SK-N-SH (cell line): Measurements from ENCODE around the gene COL24A1. TPM values are rescaled to one million over a fixed set of nuclear protein-coding genes. Genes with fewer than 3 reads are reported as not detected.

Experiments
- CTCF ChIA-PET: fragments of 300-600, 350-600 bp; formaldehyde crosslinking; extraction: SDS; loops from one replicate; lab custom pipeline; 2021; lab: Yijun Ruan, JAX
- POLR2A ChIA-PET: fragments of 350-600 bp; sonication (Branson Sonifier 250); formaldehyde crosslinking; extraction: SDS; loops from one replicate; lab custom pipeline; 2020; ENCODE audit warnings: antibody characterized with exemption, inconsistent platforms; lab: Yijun Ruan, JAX
- DNase-seq: peaks from one replicate; pipeline ENCODE4 v3.0.0; 2012
- H2AFZ ChIP-seq: fragments of 200-600 bp; sonication (generic); 2 replicates; pipeline ENCODE4 v1.8.1; 2016; ENCODE audit warnings: antibody characterized with exemption, mild to moderate bottlenecking, low read depth
- H3F3A ChIP-seq: fragments of 200-600 bp; sonication (generic); replicated peaks from 2 replicates; pipeline ENCODE3; 2016; ENCODE audit warnings: antibody characterized with exemption, mild to moderate bottlenecking; ENCODE audit not compliant: insufficient read depth
- H3K27ac ChIP-seq, 2 experiments: fragments of 200-500 bp in 1 of 2; fragments of 200-600 bp in 1 of 2; sonication (Bioruptor generic) in 1 of 2; sonication (generic), shearing (Covaris generic) in 1 of 2; 2 replicates each; pipeline versions ENCODE4 v1.5.1 to v1.6.1; 2014 to 2016; ENCODE audit warnings: low read depth in 2 of 2, inconsistent platforms in 1 of 2, low read length in 1 of 2, mild to moderate bottlenecking in 1 of 2, mixed read lengths in 1 of 2
- H3K27me3 ChIP-seq: fragments of 200-600 bp; sonication (generic), shearing (Covaris generic); 2 replicates; pipeline ENCODE4 v1.6.1; 2016; ENCODE audit warnings: mixed run types; ENCODE audit not compliant: insufficient read depth
- H3K36me3 ChIP-seq, 2 experiments: fragments of 200-500 bp in 1 of 2; fragments of 200-600 bp in 1 of 2; sonication (Bioruptor generic) in 1 of 2; sonication (generic) in 1 of 2; replicated peaks in 1 of 2; 2 replicates each; pipeline versions ENCODE3 to v1.5.1; 2014 to 2016; ENCODE audit warnings: low read length in 1 of 2, mild to moderate bottlenecking in 1 of 2; ENCODE audit not compliant: insufficient read depth in 2 of 2, control insufficient read depth in 1 of 2
- H3K4me1 ChIP-seq, 2 experiments: fragments of 200-500 bp in 1 of 2; fragments of 200-600 bp in 1 of 2; sonication (Bioruptor generic) in 1 of 2; sonication (generic), shearing (Covaris generic) in 1 of 2; 2 replicates each; pipeline versions ENCODE4 v1.5.1 to v1.6.1; 2014 to 2016; ENCODE audit warnings: low read depth in 1 of 2, low read length in 1 of 2, mixed run types in 1 of 2; ENCODE audit not compliant: insufficient read depth in 2 of 2, control insufficient read depth in 1 of 2
- H3K4me2 ChIP-seq: fragments of 200-600 bp; sonication (generic), shearing (Covaris generic); 2 replicates; pipeline ENCODE4 v1.6.1; 2017; ENCODE audit warnings: mixed run types
- H3K4me3 ChIP-seq, 2 experiments: fragments of 200-500 bp in 1 of 2; fragments of 200-600 bp in 1 of 2; sonication (Bioruptor generic) in 1 of 2; sonication (generic), shearing (Covaris generic) in 1 of 2; 2 replicates each; pipeline versions ENCODE4 v1.5.1 to v1.8.1; 2014 to 2016; ENCODE audit warnings: low read depth in 2 of 2, inconsistent platforms in 1 of 2, low read length in 1 of 2, mild to moderate bottlenecking in 1 of 2, mixed read lengths in 1 of 2, moderate library complexity in 1 of 2
- H3K79me2 ChIP-seq: fragments of 200-600 bp; sonication (generic); 2 replicates; pipeline ENCODE4 v1.8.1; 2017; ENCODE audit warnings: mild to moderate bottlenecking; ENCODE audit not compliant: insufficient read depth
- H3K9ac ChIP-seq: fragments of 200-600 bp; sonication (generic); 2 replicates; pipeline ENCODE4 v1.6.1; 2017; ENCODE audit warnings: mixed run types
- H3K9me2 ChIP-seq: fragments of 200-600 bp; sonication (generic); 2 replicates; pipeline ENCODE4 v1.6.1; 2017; ENCODE audit warnings: mixed run types
- H3K9me3 ChIP-seq: fragments of 200-600 bp; sonication (generic); 2 replicates; pipeline ENCODE4 v1.6.1; 2017; ENCODE audit warnings: mixed run types, mild to moderate bottlenecking, moderate library complexity
- H4K20me1 ChIP-seq: fragments of 200-600 bp; sonication (generic); 2 replicates; pipeline ENCODE4 v1.6.1; 2017; ENCODE audit warnings: mild to moderate bottlenecking, mixed run types; ENCODE audit not compliant: insufficient read depth
- CTCF ChIP-seq: fragments of 200-600 bp; sonication (generic); IDR thresholded peaks from 2 replicates; pipeline ENCODE4 v1.6.1; 2017; ENCODE audit warnings: antibody characterized with exemption, mild to moderate bottlenecking, moderate library complexity
- ELF1 ChIP-seq: IDR thresholded peaks from 2 replicates; pipeline ENCODE4 v1.4.0; 2012
- GABPA ChIP-seq: IDR thresholded peaks from 2 replicates; pipeline ENCODE4 v1.4.0; 2012; ENCODE audit warnings: low read depth, mild to moderate bottlenecking
- GATA2 ChIP-seq: sonication (generic); formaldehyde crosslinking; IDR thresholded peaks from 2 replicates; pipeline ENCODE4 v1.5.0; 2020; ENCODE audit warnings: mild to moderate bottlenecking, missing genetic modification reagents
- MXI1 ChIP-seq: IDR thresholded peaks from 2 replicates; pipeline ENCODE4 v1.6.1; 2012; ENCODE audit warnings: mild to moderate bottlenecking, low read depth, low read length, improper control_type of control experiment
- NFIC ChIP-seq: IDR thresholded peaks from 2 replicates; pipeline ENCODE4 v1.4.0; 2012; ENCODE audit warnings: borderline replicate concordance
- RCOR1 ChIP-seq: fragments of 150-350 bp; IDR thresholded peaks from 2 replicates; pipeline ENCODE4 v1.6.1; 2017; ENCODE audit warnings: antibody characterized with exemption, low read length
- SIN3A ChIP-seq: IDR thresholded peaks from 2 replicates; pipeline ENCODE4 v1.6.1; 2012; ENCODE audit warnings: low read depth, mild to moderate bottlenecking, low read length, moderate library complexity, borderline replicate concordance
- TCF12 ChIP-seq: IDR thresholded peaks from 2 replicates; pipeline ENCODE4 v1.4.0; 2012
- WGBS: methylation state at CpG from one replicate; pipeline ENCODE4 v1.1.6; 2017; ENCODE audit warnings: low lambda C conversion rate; 5-methylcytosine and 5-hydroxymethylcytosine counted together
- polyA plus RNA-seq, 3 experiments: library from polyadenylated mRNA; depleted of rRNA; stranded (reverse); fragments of >200 nt; gene quantifications; 2 replicates each; pipeline ENCODE4 v1.2.3, GENCODE V29; 2012
- TF ChIP-seq, protein P1 (sequence below): fragments of 150-350 bp; IDR thresholded peaks from 2 replicates; pipeline ENCODE4 v1.6.1; 2016; ENCODE audit warnings: mild to moderate bottlenecking, low read depth, low read length
- TF ChIP-seq, protein P2 (sequence below): IDR thresholded peaks from 2 replicates; pipeline ENCODE4; 2012

Gene COL24A1
- polyA plus RNA-seq, 1 of the 3 experiments (the other 2 are of a cell fraction): not detected

DNA sequence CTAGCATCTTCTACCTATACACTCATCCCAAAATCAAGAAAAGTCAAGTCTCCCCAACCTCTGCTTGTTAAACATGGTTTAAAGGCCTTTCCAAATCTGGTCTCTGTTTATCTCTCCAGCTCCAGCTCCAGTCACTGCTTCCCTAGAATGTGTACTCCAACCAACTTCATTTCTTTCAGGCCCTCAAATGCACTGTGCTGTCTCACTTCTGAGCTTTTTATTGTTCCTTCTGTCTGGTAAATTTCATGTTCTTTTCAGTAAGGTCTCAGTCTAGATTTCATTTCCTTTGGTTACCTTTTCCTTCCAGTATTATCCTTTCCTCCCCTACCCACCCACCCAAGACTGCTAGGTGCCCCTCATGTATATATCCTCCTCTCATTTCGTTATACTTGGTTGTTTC is 3.7 kb downstream of the COL24A1 start (continued):
- TF ChIP-seq CTCF (no peak), ELF1 (no peak), NFIC (no peak), RCOR1 (no peak), MXI1 (no peak), GABPA (no peak)
- TF ChIP-seq, protein P1, sequence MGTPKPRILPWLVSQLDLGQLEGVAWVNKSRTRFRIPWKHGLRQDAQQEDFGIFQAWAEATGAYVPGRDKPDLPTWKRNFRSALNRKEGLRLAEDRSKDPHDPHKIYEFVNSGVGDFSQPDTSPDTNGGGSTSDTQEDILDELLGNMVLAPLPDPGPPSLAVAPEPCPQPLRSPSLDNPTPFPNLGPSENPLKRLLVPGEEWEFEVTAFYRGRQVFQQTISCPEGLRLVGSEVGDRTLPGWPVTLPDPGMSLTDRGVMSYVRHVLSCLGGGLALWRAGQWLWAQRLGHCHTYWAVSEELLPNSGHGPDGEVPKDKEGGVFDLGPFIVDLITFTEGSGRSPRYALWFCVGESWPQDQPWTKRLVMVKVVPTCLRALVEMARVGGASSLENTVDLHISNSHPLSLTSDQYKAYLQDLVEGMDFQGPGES: no peak

DNA sequence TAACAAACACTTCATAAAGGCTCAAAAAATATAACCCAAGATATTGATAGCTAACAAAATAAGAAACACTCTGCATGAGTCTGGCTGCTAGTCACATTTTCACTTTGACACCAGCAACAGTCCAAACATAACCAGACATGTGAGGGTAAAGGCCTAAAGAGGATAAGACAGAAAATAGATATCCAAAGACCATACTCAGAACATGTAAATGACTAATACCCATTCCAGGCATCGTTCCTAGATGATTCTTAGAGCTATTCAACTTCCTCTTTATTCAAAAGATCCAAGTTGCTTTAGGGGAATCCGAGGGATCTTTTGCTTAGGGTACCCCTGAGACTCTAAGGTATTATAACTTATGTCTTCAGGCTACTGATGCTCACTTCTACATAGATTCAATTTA is 5.1 kb downstream of the COL24A1 start:
- Histone ChIP-seq H4K20me1 (no peaks in the 10 kb centered on the region), H3K27me3 (peaks cover 30% of the 10 kb centered on the region), H2AFZ (no peak overlapping the region), H3K9me3 (no peaks in the 10 kb centered on the region), H3K4me3 (no peak overlapping the region), H3F3A (no peaks in the 10 kb centered on the region), H3K9ac (no peak overlapping the region), H3K27ac (no peak overlapping the region), H3K4me1 (peaks cover 0 to 11% of the 10 kb centered on the region in 2 experiments; a peak in 1 of 4 replicates), H3K79me2 (no peaks in the 10 kb centered on the region), H3K36me3 (no peaks in the 10 kb centered on the region), H3K9me2 (no peaks in the 10 kb centered on the region), H3K4me2 (no peak overlapping the region)
- WGBS: 12% methylated on average over 2 of the region's 2 CpGs
- TF ChIP-seq SIN3A: no peak
- ChIA-PET CTCF (no interaction called here), POLR2A (no interaction called here)
- no peak for DNase-seq

DNA sequence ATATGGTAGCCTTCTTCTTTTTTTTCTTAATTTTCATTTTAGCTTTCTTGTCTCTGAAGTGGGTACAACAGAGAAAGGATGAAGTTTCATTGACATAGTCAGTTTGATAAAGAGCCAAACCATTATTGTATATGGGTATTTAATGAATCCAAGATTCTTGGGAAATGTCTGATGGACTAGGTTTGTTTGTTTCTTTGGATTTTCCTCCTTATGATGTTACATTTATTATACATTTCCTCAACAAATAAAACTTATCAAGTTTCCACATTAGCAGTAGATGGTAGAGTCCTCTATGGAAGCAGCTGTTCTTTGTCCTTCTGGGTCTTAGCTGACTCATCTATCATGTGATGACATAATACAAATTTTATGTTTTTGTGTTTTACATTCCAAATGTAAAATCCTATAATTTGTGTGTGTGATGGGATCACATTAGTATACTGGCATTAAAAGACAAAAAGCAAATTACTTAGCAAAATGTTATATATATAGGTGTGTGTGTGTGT is 6.0 kb downstream of the COL24A1 start:
- TF ChIP-seq TCF12: no peak
- TF ChIP-seq, protein P2, sequence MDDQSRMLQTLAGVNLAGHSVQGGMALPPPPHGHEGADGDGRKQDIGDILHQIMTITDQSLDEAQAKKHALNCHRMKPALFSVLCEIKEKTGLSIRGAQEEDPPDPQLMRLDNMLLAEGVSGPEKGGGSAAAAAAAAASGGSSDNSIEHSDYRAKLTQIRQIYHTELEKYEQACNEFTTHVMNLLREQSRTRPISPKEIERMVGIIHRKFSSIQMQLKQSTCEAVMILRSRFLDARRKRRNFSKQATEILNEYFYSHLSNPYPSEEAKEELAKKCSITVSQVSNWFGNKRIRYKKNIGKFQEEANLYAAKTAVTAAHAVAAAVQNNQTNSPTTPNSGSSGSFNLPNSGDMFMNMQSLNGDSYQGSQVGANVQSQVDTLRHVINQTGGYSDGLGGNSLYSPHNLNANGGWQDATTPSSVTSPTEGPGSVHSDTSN: no peak
- TF ChIP-seq GATA2 (CRISPR knock-in tag): no peak
- TF ChIP-seq MXI1: no peak
- TF ChIP-seq CTCF: no peak
- H3K9me2 ChIP-seq: no peaks in the 10 kb centered on the region
- no peak for DNase-seq
- H3F3A ChIP-seq: no peaks in the 10 kb centered on the region
- H3K4me2 ChIP-seq: no peak overlapping the region
- CTCF ChIA-PET: no interaction called here
- no peak overlapping the region for H3K27ac ChIP-seq
- H3K9me3 ChIP-seq: no peaks in the 10 kb centered on the region
- H3K27me3 ChIP-seq: peaks cover 21% of the 10 kb centered on the region
- H3K79me2 ChIP-seq: no peaks in the 10 kb centered on the region
- H3K4me1 ChIP-seq: peaks cover 0 to 7% of the 10 kb centered on the region in 2 experiments; a peak in 1 of 4 replicates
- H3K9ac ChIP-seq: no peak overlapping the region
- no peaks in the 10 kb centered on the region for H3K36me3 ChIP-seq
- no peak overlapping the region for H2AFZ ChIP-seq
- no peaks in the 10 kb centered on the region for H4K20me1 ChIP-seq
- H3K4me3 ChIP-seq: no peak overlapping the region
- POLR2A ChIA-PET: no interaction called here
